Choroid plexus epithelial cell (primary cell): ENCODE data around the gene PRRC2B.
"Not testable (repeated sequence)": the region's sequence is repeated elsewhere in the genome, so short reads cannot be mapped to it uniquely, and the experiment has no call there.

ENCODE experiments used
- DNase-seq: peaks from one replicate; pipeline ENCODE4 v3.0.0-alpha.2; 2010; ENCODE audit warnings: low read depth
- H3K4me3 ChIP-seq: 2 replicates; pipeline ENCODE4 v1.5.1; 2011; ENCODE audit warnings: low read depth, mild to moderate bottlenecking, control low read depth, low read length, moderate library complexity
- CTCF ChIP-seq: conservative IDR thresholded peaks from 2 replicates; pipeline ENCODE4 v1.5.1; 2011; ENCODE audit warnings: low read depth, mild to moderate bottlenecking, control low read depth, inconsistent platforms, low read length, moderate library complexity

PRRC2B gene

GRCh38 chr9:131349881-131350563 lies 43.9 kb upstream of the PRRC2B start:
- H3K4me3 ChIP-seq: peak overlapping the region; percentile 51
- TF ChIP-seq CTCF: peak; percentile 93
- peak; percentile 90 for DNase-seq

GRCh38 chr9:131356479-131356878 lies 37.4 kb upstream of the PRRC2B start:
- not testable (repeated sequence) for H3K4me3 ChIP-seq
- DNase-seq: peak; percentile 53

GRCh38 chr9:131358556-131358955 lies 35.3 kb upstream of the PRRC2B start:
- H3K4me3 ChIP-seq: no peak overlapping the region
- no peak for DNase-seq
- no peak for TF ChIP-seq CTCF

GRCh38 chr9:131361202-131361833 lies 32.6 kb upstream of the PRRC2B start:
- H3K4me3 ChIP-seq: no peak overlapping the region
- DNase-seq: peak; percentile 21
- TF ChIP-seq CTCF: no peak

- no peak for TF ChIP-seq CTCF
- DNase-seq: no peak
Observed at GRCh38 chr9:131365546-131365945, 28.3 kb upstream of the PRRC2B start.

GRCh38 chr9:131366761-131367401 lies 27.0 kb upstream of the PRRC2B start:
- peak; percentile 75 for DNase-seq
- peak; percentile 69 for TF ChIP-seq CTCF
- H3K4me3 ChIP-seq: no peak overlapping the region

More at GRCh38 chr9:131365546-131365945, 28.3 kb upstream of the PRRC2B start:
- H3K4me3 ChIP-seq: no peak overlapping the region

- no peak overlapping the region for H3K4me3 ChIP-seq
- no peak for DNase-seq
- TF ChIP-seq CTCF: no peak
Observed at GRCh38 chr9:131367450-131367849, 26.4 kb upstream of the PRRC2B start.
